HG03196 (cell line): ENCODE measurements around the gene TBXT.
"Not testable (repeated sequence)": the region's sequence is repeated elsewhere in the genome, so short reads cannot be mapped to it uniquely, and the experiment has no call there.

ENCODE experiments used
- ATAC-seq: cut with Tn5 transposase; IDR thresholded peaks from one replicate; pipeline ENCODE4 v1.9.1; 2021; ENCODE audit not compliant: unreplicated experiment

Gene TBXT

GRCh38 chr6:166167801-166168615 lies at the start of gene TBXT:
TBXT (minus strand) TSS chr6:166167851; CDS start chr6:166167591, 260 bp downstream.
- ATAC-seq: no peak

GRCh38 chr6:166207284-166207561 lies 39.6 kb upstream of the TBXT start:
- ATAC-seq: no peak

GRCh38 chr6:166206510-166207283 lies 39.0 kb upstream of the TBXT start:
- no peak for ATAC-seq

GRCh38 chr6:166206066-166206465 lies 38.4 kb upstream of the TBXT start:
- ATAC-seq: no peak

- no peak for ATAC-seq
Measured at GRCh38 chr6:166204852-166205650, 37.4 kb upstream of the TBXT start.

- ATAC-seq: no peak
Measured at GRCh38 chr6:166203641-166204222, 36.1 kb upstream of the TBXT start.

- ATAC-seq: no peak
Measured at GRCh38 chr6:166203003-166203640, 35.5 kb upstream of the TBXT start.

- peak; percentile 51 for ATAC-seq
Measured at GRCh38 chr6:166202321-166202733, 34.7 kb upstream of the TBXT start.

GRCh38 chr6:166201878-166202277 lies 34.2 kb upstream of the TBXT start:
- peak; percentile 13 for ATAC-seq

GRCh38 chr6:166197361-166197760 lies 29.7 kb upstream of the TBXT start:
- no peak for ATAC-seq

GRCh38 chr6:166195860-166196238 lies 28.2 kb upstream of the TBXT start:
- ATAC-seq: no peak

GRCh38 chr6:166194914-166195859 lies 27.5 kb upstream of the TBXT start:
- no peak for ATAC-seq

GRCh38 chr6:166192557-166192956 lies 24.9 kb upstream of the TBXT start:
- ATAC-seq: no peak

- ATAC-seq: no peak
Measured at GRCh38 chr6:166192136-166192535, 24.5 kb upstream of the TBXT start.

- ATAC-seq: no peak
Measured at GRCh38 chr6:166179704-166180103, 12.1 kb upstream of the TBXT start.

- ATAC-seq: no peak
Measured at GRCh38 chr6:166176106-166176505, 8.5 kb upstream of the TBXT start.

- ATAC-seq: not testable (repeated sequence)
Measured at GRCh38 chr6:166175093-166175492, 7.4 kb upstream of the TBXT start.

- ATAC-seq: no peak
Measured at GRCh38 chr6:166174031-166174430, 6.4 kb upstream of the TBXT start.

GRCh38 chr6:166173281-166173951 lies 5.8 kb upstream of the TBXT start:
- peak; percentile 54 for ATAC-seq
